ENCODE results near the gene HSPB2.

- no peak for TF ChIP-seq ZZZ3 (IDR thresholded peaks at IDR 0.05; ENCODE audit: control insufficient read depth, insufficient read length, low read depth)
- TF ChIP-seq SUZ12 (IDR thresholded peaks at IDR 0.05; ENCODE audit: unreplicated experiment) = no peak
- TF ChIP-seq MXI1 (IDR thresholded peaks at IDR 0.05; ENCODE audit: low read depth, low read length) = no peak
Observed at GRCh38 chr11:111932611-111932950, 20.0 kb downstream of the HSPB2 start.
